GM21526 (cell line): ENCODE results near the gene MRPL34.

Source experiments
- ATAC-seq: cut with Tn5 transposase; IDR thresholded peaks from one replicate; pipeline ENCODE4 v1.9.1; 2021; ENCODE audit warnings: moderate library complexity; ENCODE audit not compliant: unreplicated experiment, low FRiP score

Gene MRPL34

GRCh38 chr19:17339088-17339741 is 33.5 kb downstream of the MRPL34 start:
- ATAC-seq: no peak

- no peak for ATAC-seq
Measured at GRCh38 chr19:17340302-17340870, 34.7 kb downstream of the MRPL34 start.

- no peak for ATAC-seq
Measured at GRCh38 chr19:17340871-17341357, 35.2 kb downstream of the MRPL34 start.

GRCh38 chr19:17341386-17341785 is 35.7 kb downstream of the MRPL34 start:
- ATAC-seq: no peak

GRCh38 chr19:17341845-17342244 is 36.2 kb downstream of the MRPL34 start:
- ATAC-seq: no peak

- no peak for ATAC-seq
Measured at GRCh38 chr19:17346109-17346671, 40.5 kb downstream of the MRPL34 start.

GRCh38 chr19:17347361-17347760 is 41.7 kb downstream of the MRPL34 start:
- ATAC-seq: no peak

- no peak for ATAC-seq
Measured at GRCh38 chr19:17347877-17348276, 42.2 kb downstream of the MRPL34 start.

GRCh38 chr19:17348700-17349099 is 43.0 kb downstream of the MRPL34 start:
- no peak for ATAC-seq

GRCh38 chr19:17351815-17352435 is 46.3 kb downstream of the MRPL34 start:
- no peak for ATAC-seq

GRCh38 chr19:17352608-17353280 is 47.1 kb downstream of the MRPL34 start:
- no peak for ATAC-seq

- no peak for ATAC-seq
Measured at GRCh38 chr19:17353386-17353785, 47.7 kb downstream of the MRPL34 start.
